ENCODE measurements around the gene KIF5A.
A peak's percentile ranks its signal among the peaks of the same experiment; 100 is the strongest.

Gene KIF5A

GRCh38 chr12:57631566-57632072 is 81.8 kb downstream of the KIF5A start:
- Histone ChIP-seq H3K9ac (ENCODE audit: low read depth in 1 of 2, low read length in 2 of 2) (no peak overlapping the region), H3K27me3 (ENCODE audit: control insufficient read depth in 1 of 2, insufficient read depth in 2 of 2, low read length in 2 of 2) (peaks cover 51 to 62% of the 10 kb centered on the region in 2 donors), H3K9me3 (ENCODE audit: control insufficient read depth in 1 of 2, low read length in 2 of 2) (no peaks in the 10 kb centered on the region), H3K36me3 (ENCODE audit: control insufficient read depth in 1 of 2, insufficient read depth in 2 of 2, low read length in 2 of 2) (no peaks in the 10 kb centered on the region), H3K4me1 (ENCODE audit: control insufficient read depth in 1 of 2, insufficient read depth in 2 of 2, low read length in 2 of 2) (peaks cover 4 to 9% of the 10 kb centered on the region in 2 donors), H3K27ac (ENCODE audit: low read depth, low read length) (no peak overlapping the region), H3K4me3 (ENCODE audit: low read depth in 1 of 2, low read length in 2 of 2) (no peak overlapping the region)

- Histone ChIP-seq H3K9ac (ENCODE audit: low read depth in 1 of 2, low read length in 2 of 2) (no peak overlapping the region), H3K4me3 (ENCODE audit: low read depth in 1 of 2, low read length in 2 of 2) (peak overlapping the region; percentile 35 to 57), H3K36me3 (ENCODE audit: control insufficient read depth in 1 of 2, insufficient read depth in 2 of 2, low read length in 2 of 2) (no peaks in the 10 kb centered on the region), H3K27ac (ENCODE audit: low read depth, low read length) (no peak overlapping the region), H3K27me3 (ENCODE audit: control insufficient read depth in 1 of 2, insufficient read depth in 2 of 2, low read length in 2 of 2) (peaks cover 46 to 58% of the 10 kb centered on the region in 2 donors), H3K9me3 (ENCODE audit: control insufficient read depth in 1 of 2, low read length in 2 of 2) (no peaks in the 10 kb centered on the region), H3K4me1 (ENCODE audit: control insufficient read depth in 1 of 2, insufficient read depth in 2 of 2, low read length in 2 of 2) (peaks cover 4 to 9% of the 10 kb centered on the region in 2 donors)
Measured at GRCh38 chr12:57632073-57632957, 82.5 kb downstream of the KIF5A start.

- Histone ChIP-seq H3K27me3 (ENCODE audit: control insufficient read depth in 1 of 2, insufficient read depth in 2 of 2, low read length in 2 of 2) (peaks cover 39 to 50% of the 10 kb centered on the region in 2 donors), H3K9ac (ENCODE audit: low read depth in 1 of 2, low read length in 2 of 2) (no peak within 1 kb of the TSS), H3K27ac (ENCODE audit: low read depth, low read length) (no peak within 1 kb of the TSS), H3K4me1 (ENCODE audit: control insufficient read depth in 1 of 2, insufficient read depth in 2 of 2, low read length in 2 of 2) (peaks cover 4% of the 10 kb centered on the region in 2 donors), H3K9me3 (ENCODE audit: control insufficient read depth in 1 of 2, low read length in 2 of 2) (no peaks in the 10 kb centered on the region), H3K36me3 (ENCODE audit: control insufficient read depth in 1 of 2, insufficient read depth in 2 of 2, low read length in 2 of 2) (no peaks in the 10 kb centered on the region), H3K4me3 (ENCODE audit: low read depth in 1 of 2, low read length in 2 of 2) (peak within 1 kb of the TSS; percentile 35 to 57)
Measured at GRCh38 chr12:57632958-57633840, 83.4 kb downstream of the KIF5A start, which contains the start of gene B4GALNT1. B4GALNT1 (minus strand) TSS chr12:57633201; CDS start chr12:57632132, 1,069 bp downstream.

Measured in duodenal mucosa (tissue), 2 donors.